CD14-positive monocyte (primary cell): ENCODE measurements around the gene PLK3. TPM values are rescaled to one million over a fixed set of nuclear protein-coding genes. Genes with fewer than 3 reads are reported as not detected.
A peak's percentile ranks its signal among the peaks of the same experiment; 100 is the strongest.

Experiments used
- DNase-seq, 3 donors: peaks; one replicate each; pipeline ENCODE4 v3.0.0-alpha.2; 2011 to 2022
- H2AFZ ChIP-seq: 2 replicates; pipeline ENCODE4 v1.6.0; 2012; ENCODE audit warnings: mild to moderate bottlenecking, low read depth, low read length, inconsistent platforms; ENCODE audit not compliant: insufficient read depth, poor library complexity, severe bottlenecking
- H3K27ac ChIP-seq, 2 donors: 1 replicate in 1 of 2; 2 replicates in 1 of 2; pipeline ENCODE4 v1.5.1; 2012 to 2013; ENCODE audit warnings: low read length in 2 of 2, control low read depth in 1 of 2, inconsistent platforms in 1 of 2, low read depth in 1 of 2, mild to moderate bottlenecking in 1 of 2
- H3K27me3 ChIP-seq, 2 donors: one replicate each; pipeline versions ENCODE4 v1.6.0 to v1.6.1; 2011 to 2013; ENCODE audit warnings: low read length in 2 of 2; ENCODE audit not compliant: control insufficient read depth in 2 of 2, insufficient read depth in 2 of 2
- H3K36me3 ChIP-seq, 2 donors: replicated peaks in 1 of 2; 1 replicate in 1 of 2; 2 replicates in 1 of 2; pipeline versions ENCODE4 v1.5.1 to v1.6.1; 2012 to 2013; ENCODE audit warnings: low read length in 2 of 2, control low read depth in 1 of 2, inconsistent platforms in 1 of 2, mild to moderate bottlenecking in 1 of 2; ENCODE audit not compliant: insufficient read depth in 2 of 2, control insufficient read depth in 1 of 2
- H3K4me1 ChIP-seq, 2 donors: 1 replicate in 1 of 2; 2 replicates in 1 of 2; pipeline versions ENCODE4 v1.5.1 to v1.6.1; 2012 to 2013; ENCODE audit warnings: low read length in 2 of 2, control low read depth in 1 of 2, inconsistent platforms in 1 of 2, mild to moderate bottlenecking in 1 of 2, moderate library complexity in 1 of 2; ENCODE audit not compliant: insufficient read depth in 2 of 2, control insufficient read depth in 1 of 2
- H3K4me2 ChIP-seq: replicated peaks from 2 replicates; pipeline ENCODE3; 2012; ENCODE audit warnings: low read length, moderate library complexity, mild to moderate bottlenecking; ENCODE audit not compliant: poor library complexity, severe bottlenecking; ENCODE audit errors: extremely low read depth
- H3K4me3 ChIP-seq, 3 experiments: fragments of 200-600 bp in 1 of 3; sonication (generic) in 1 of 3; replicated peaks in 1 of 3; 1 replicate in 2 of 3; 2 replicates in 1 of 3; pipeline ENCODE4 v1.5.1; 2011 to 2013; ENCODE audit warnings: low read length in 3 of 3, mild to moderate bottlenecking in 3 of 3, control low read depth in 2 of 3, low read depth in 2 of 3, inconsistent platforms in 1 of 3, moderate library complexity in 1 of 3
- H3K79me2 ChIP-seq: 2 replicates; pipeline ENCODE4 v1.6.0; 2012; ENCODE audit warnings: mild to moderate bottlenecking, control low read depth, inconsistent platforms, low read length, moderate library complexity; ENCODE audit not compliant: insufficient read depth
- H3K9ac ChIP-seq: 2 replicates; pipeline ENCODE4 v1.6.0; 2017; ENCODE audit warnings: low read length, mild to moderate bottlenecking; ENCODE audit not compliant: insufficient read depth, poor library complexity, severe bottlenecking
- H3K9me3 ChIP-seq, 2 donors: replicated peaks in 1 of 2; 1 replicate in 1 of 2; 2 replicates in 1 of 2; pipeline versions ENCODE4 v1.5.1 to v1.6.1; 2012 to 2013; ENCODE audit warnings: low read length in 2 of 2, control low read depth in 1 of 2; ENCODE audit not compliant: control insufficient read depth in 1 of 2, insufficient read depth in 1 of 2
- H4K20me1 ChIP-seq: 2 replicates; pipeline ENCODE4 v1.6.0; 2012; ENCODE audit warnings: mild to moderate bottlenecking, low read length, control low read depth, moderate library complexity; ENCODE audit not compliant: insufficient read depth
- H3K27ac Mint-ChIP-seq, 7 donors: one replicate each; pipeline ENCODE4 v1.8.0; 2020; ENCODE audit warnings: mild to moderate bottlenecking in 7 of 7, mixed read lengths in 7 of 7, moderate library complexity in 6 of 7, inconsistent platforms in 2 of 7
- H3K27me3 Mint-ChIP-seq, 3 donors: one replicate each; pipeline ENCODE4 v1.8.0; 2021 to 2022; ENCODE audit warnings: low read depth in 3 of 3, mild to moderate bottlenecking in 3 of 3, mixed read lengths in 3 of 3, moderate library complexity in 3 of 3, inconsistent platforms in 1 of 3
- H3K36me3 Mint-ChIP-seq, 2 donors: one replicate each; pipeline ENCODE4 v1.8.0; 2020; ENCODE audit warnings: mixed read lengths in 2 of 2, inconsistent platforms in 1 of 2, mild to moderate bottlenecking in 1 of 2
- H3K4me1 Mint-ChIP-seq: one replicate; pipeline ENCODE4 v1.8.0; 2020; ENCODE audit warnings: mild to moderate bottlenecking, mixed read lengths
- H3K4me3 Mint-ChIP-seq, 2 donors: one replicate each; pipeline ENCODE4 v1.8.0; 2020; ENCODE audit warnings: mild to moderate bottlenecking in 2 of 2, mixed read lengths in 2 of 2, moderate library complexity in 1 of 2
- H3K9me3 Mint-ChIP-seq, 7 donors: one replicate each; pipeline ENCODE4 v1.8.0; 2020 to 2022; ENCODE audit warnings: mixed read lengths in 7 of 7, mild to moderate bottlenecking in 6 of 7, moderate library complexity in 6 of 7, inconsistent platforms in 2 of 7
- WGBS: methylation state at CpG from one replicate; pipeline ENCODE4 v1.1.5; 2013; ENCODE audit warnings: missing lambda C conversion rate; ENCODE audit not compliant: insufficient coverage; 5-methylcytosine and 5-hydroxymethylcytosine counted together
- intact Hi-C, 2 donors: fragments of 100-400 bp; cut with micrococcal nuclease; formaldehyde crosslinking; loops; one replicate each; pipeline versions ENCODE4 v1.15.0 to v1.15.1; 2023
- polyA minus RNA-seq: library from RNA; depleted of rRNA, polyadenylated mRNA; stranded (reverse); fragments of >200 nt; gene quantifications from 2 replicates; pipeline ENCODE4 v1.2.3, GENCODE V29; 2012
- polyA plus RNA-seq, 3 donors: library from polyadenylated mRNA; depleted of rRNA in 1 of 3; unstranded in 2 of 3; stranded (reverse) in 1 of 3; fragments of 300-500 nt in 2 of 3; fragments of >200 nt in 1 of 3; fragmentation: Illumina TruSeq in 2 of 3; gene quantifications; 1 replicate in 2 of 3; 2 replicates in 1 of 3; pipeline ENCODE4 v1.2.3, GENCODE V29; 2012 to 2021
- total RNA-seq, 12 experiments: library from RNA in 1 of 12; stranded (reverse) in 1 of 12; fragments of 120-200 nt in 1 of 12; gene quantifications; one replicate each; pipeline ENCODE4 v1.2.4 and lab custom pipeline; 2013 to 2026; ENCODE audit warnings: mixed read lengths in 6 of 12, inconsistent platforms in 1 of 12
- TF ChIP-seq, protein P1 (sequence below): fragments of 200-600 bp; IDR thresholded peaks from one replicate; pipeline ENCODE4 v1.8.0; 2022; ENCODE audit warnings: antibody characterized with exemption, mild to moderate bottlenecking

Gene PLK3
- 38.2 TPM for total RNA-seq (2013)
- polyA plus RNA-seq, result 100 to 1,000 TPM in 1 of 3 donors, 10 to 100 TPM in 2; 15.8 to 285 (median 28.1) TPM
- 145 and 214 TPM in 2 replicates for polyA minus RNA-seq
- total RNA-seq (lab: John Stamatoyannopoulos, UW), result 150 to 482 (median 318) reads per million in 11 experiments

GRCh38 chr1:44799770-44800584, at the start of gene PLK3:
Gene PLK3, plus strand, starts transcription at chr1:44800377. Its CDS starts 87 bp downstream, at chr1:44800464.
- Histone ChIP-seq H3K4me3 (peak within 1 kb of the TSS; percentile 60 to 99 (median 76)), H3K79me2 (peaks cover 19% of the 10 kb centered on the region), H3K36me3 (peaks cover 28 to 29% of the 10 kb centered on the region in 2 donors), H3K9me3 (no peaks in the 10 kb centered on the region), H2AFZ (peak within 1 kb of the TSS; percentile 84), H3K4me1 (peaks cover 29 to 38% of the 10 kb centered on the region in 2 donors), H3K9ac (peak within 1 kb of the TSS; percentile 93), H3K4me2 (peak within 1 kb of the TSS; percentile 96), H4K20me1 (peaks cover 35% of the 10 kb centered on the region), H3K27ac (peak within 1 kb of the TSS; percentile 90 to 95), H3K27me3 (no peaks in the 10 kb centered on the region)
- peak within 1 kb of the TSS; percentile 94 to 98 for H3K4me3 Mint-ChIP-seq
- peaks cover 1 to 9% (median 4%) of the 10 kb centered on the region in 3 donors for H3K27me3 Mint-ChIP-seq
- H3K9me3 Mint-ChIP-seq, result peaks cover 0 to 1% (median 0%) of the 10 kb centered on the region in 7 donors
- intact Hi-C loops, result loop anchor here (2.0 to 10.0 kb wide), 3 partner anchors 19 to 505 kb away; no protein-coding TSS in a partner anchor
- TF ChIP-seq, protein P1, sequence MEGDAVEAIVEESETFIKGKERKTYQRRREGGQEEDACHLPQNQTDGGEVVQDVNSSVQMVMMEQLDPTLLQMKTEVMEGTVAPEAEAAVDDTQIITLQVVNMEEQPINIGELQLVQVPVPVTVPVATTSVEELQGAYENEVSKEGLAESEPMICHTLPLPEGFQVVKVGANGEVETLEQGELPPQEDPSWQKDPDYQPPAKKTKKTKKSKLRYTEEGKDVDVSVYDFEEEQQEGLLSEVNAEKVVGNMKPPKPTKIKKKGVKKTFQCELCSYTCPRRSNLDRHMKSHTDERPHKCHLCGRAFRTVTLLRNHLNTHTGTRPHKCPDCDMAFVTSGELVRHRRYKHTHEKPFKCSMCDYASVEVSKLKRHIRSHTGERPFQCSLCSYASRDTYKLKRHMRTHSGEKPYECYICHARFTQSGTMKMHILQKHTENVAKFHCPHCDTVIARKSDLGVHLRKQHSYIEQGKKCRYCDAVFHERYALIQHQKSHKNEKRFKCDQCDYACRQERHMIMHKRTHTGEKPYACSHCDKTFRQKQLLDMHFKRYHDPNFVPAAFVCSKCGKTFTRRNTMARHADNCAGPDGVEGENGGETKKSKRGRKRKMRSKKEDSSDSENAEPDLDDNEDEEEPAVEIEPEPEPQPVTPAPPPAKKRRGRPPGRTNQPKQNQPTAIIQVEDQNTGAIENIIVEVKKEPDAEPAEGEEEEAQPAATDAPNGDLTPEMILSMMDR, result peak; percentile 90
- peaks cover 20% of the 10 kb centered on the region for H3K4me1 Mint-ChIP-seq
- H3K36me3 Mint-ChIP-seq, result peaks cover 35 to 36% of the 10 kb centered on the region in 2 donors
- peak; percentile 97 to 99 (median 99) for DNase-seq
- peak within 1 kb of the TSS; percentile 98 to 100 (median 99) for H3K27ac Mint-ChIP-seq
- under 1% methylated on average over 78 of the region's 79 CpGs for WGBS

GRCh38 chr1:44757420-44757819, 42.8 kb upstream of the PLK3 start:
- Histone ChIP-seq H3K36me3 (peaks cover 79 to 98% of the 10 kb centered on the region in 2 donors), H3K9ac (no peak overlapping the region), H3K4me2 (no peak overlapping the region), H3K79me2 (no peaks in the 10 kb centered on the region), H3K4me3 (no peak overlapping the region), H3K9me3 (no peaks in the 10 kb centered on the region), H4K20me1 (no peaks in the 10 kb centered on the region), H3K4me1 (no peaks in the 10 kb centered on the region), H2AFZ (no peak overlapping the region), H3K27ac (peak overlapping the region in 1 of 2 donors; percentile 11), H3K27me3 (no peaks in the 10 kb centered on the region)
- H3K27me3 Mint-ChIP-seq, result no peaks in the 10 kb centered on the region
- H3K27ac Mint-ChIP-seq, result peak overlapping the region in 4 of 7 donors; percentile 3 to 66 (median 45)
- no peaks in the 10 kb centered on the region for H3K4me1 Mint-ChIP-seq
- WGBS, result 83% methylated on average over 1 of the region's 2 CpGs
- TF ChIP-seq, protein P1, result no peak
- intact Hi-C loops, result no loop called here
- no peak overlapping the region for H3K4me3 Mint-ChIP-seq
- H3K9me3 Mint-ChIP-seq, result no peaks in the 10 kb centered on the region
- peaks cover 71 to 95% of the 10 kb centered on the region in 2 donors for H3K36me3 Mint-ChIP-seq
- no peak for DNase-seq
